ENCODE data around the gene ASPSCR1.

The ASPSCR1 gene

GRCh38 chr17:81983011-81983638 is 5.7 kb downstream of the ASPSCR1 start:
- DNase-seq (ENCODE audit: extremely low read depth, low read depth): no peak
- H3K4me3 ChIP-seq (replicated peaks; ENCODE audit: low read depth, low read length): no peak overlapping the region
- TF ChIP-seq, protein P1, sequence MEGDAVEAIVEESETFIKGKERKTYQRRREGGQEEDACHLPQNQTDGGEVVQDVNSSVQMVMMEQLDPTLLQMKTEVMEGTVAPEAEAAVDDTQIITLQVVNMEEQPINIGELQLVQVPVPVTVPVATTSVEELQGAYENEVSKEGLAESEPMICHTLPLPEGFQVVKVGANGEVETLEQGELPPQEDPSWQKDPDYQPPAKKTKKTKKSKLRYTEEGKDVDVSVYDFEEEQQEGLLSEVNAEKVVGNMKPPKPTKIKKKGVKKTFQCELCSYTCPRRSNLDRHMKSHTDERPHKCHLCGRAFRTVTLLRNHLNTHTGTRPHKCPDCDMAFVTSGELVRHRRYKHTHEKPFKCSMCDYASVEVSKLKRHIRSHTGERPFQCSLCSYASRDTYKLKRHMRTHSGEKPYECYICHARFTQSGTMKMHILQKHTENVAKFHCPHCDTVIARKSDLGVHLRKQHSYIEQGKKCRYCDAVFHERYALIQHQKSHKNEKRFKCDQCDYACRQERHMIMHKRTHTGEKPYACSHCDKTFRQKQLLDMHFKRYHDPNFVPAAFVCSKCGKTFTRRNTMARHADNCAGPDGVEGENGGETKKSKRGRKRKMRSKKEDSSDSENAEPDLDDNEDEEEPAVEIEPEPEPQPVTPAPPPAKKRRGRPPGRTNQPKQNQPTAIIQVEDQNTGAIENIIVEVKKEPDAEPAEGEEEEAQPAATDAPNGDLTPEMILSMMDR (IDR thresholded peaks at IDR 0.05; ENCODE audit: low read depth, low read length, missing control alignments): no peak

DNA sequence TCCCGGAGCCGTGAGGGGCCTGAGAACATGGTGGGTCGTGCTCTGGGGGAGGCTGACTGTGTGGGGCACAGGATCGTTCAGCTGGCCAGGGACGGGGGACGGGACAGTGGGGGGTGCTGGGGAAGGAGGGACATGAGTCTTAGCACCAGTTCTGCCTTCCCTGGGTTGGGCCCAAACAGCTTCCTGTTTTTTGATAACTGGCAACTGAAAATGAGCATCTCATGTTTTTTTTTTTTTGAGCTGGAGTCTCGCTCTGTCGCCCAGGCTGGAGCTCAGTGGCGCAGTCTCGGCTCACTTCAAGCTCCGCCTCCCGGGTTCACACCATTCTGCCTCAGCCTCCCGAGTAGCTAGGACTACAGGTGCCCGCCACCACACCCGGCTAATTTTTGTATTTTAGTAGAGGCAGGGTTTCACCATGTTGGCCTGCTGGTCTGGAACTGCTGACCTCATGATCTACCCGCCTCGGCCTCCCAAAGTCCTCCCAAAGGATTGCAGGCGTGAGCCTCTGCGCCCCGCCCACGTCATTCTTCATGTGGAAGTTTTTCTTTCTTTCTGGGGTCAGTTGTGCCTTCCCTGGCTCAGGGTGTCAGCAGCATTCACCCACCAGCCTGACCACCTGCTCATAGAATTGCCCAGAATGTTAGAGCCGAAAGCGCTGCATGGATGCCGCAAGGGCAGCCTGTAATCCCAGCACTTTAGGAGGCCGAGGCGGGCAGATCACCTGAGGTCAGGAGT is 6.4 kb downstream of the ASPSCR1 start:
- H3K4me3 ChIP-seq (replicated peaks; ENCODE audit: low read depth, low read length): no peak overlapping the region
- DNase-seq (ENCODE audit: extremely low read depth, low read depth): no peak
- TF ChIP-seq, protein P1 (IDR thresholded peaks at IDR 0.05; ENCODE audit: low read depth, low read length, missing control alignments): no peak

DNA sequence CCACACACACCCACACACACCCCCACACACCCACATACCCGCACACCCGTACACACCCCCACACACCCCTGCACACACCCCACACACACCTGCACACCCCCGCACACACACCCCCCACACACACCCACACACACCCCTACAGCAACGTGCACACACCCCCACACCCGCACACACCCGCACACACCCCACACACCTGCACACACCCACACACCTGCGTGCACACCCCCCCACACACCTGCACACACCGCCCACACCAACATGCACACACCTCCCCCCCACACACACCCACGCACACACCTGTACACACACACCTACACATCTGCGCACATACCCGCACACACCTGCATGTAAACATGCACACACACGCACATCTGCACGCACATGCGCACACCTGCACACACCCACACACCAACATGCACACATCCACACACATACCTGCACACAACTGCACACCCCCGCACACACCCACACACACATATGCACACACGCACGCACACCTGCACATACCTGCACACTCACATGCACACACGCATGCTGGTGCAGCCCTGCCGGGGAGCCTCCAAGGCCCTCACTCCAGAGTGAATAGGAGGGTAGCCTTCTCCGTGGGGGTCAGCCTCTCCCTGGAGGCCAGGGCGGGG is 7.5 kb downstream of the ASPSCR1 start:
- TF ChIP-seq, protein P1 (IDR thresholded peaks at IDR 0.05; ENCODE audit: low read depth, low read length, missing control alignments): no peak
- no peak overlapping the region for H3K4me3 ChIP-seq (replicated peaks; ENCODE audit: low read depth, low read length)

DNA sequence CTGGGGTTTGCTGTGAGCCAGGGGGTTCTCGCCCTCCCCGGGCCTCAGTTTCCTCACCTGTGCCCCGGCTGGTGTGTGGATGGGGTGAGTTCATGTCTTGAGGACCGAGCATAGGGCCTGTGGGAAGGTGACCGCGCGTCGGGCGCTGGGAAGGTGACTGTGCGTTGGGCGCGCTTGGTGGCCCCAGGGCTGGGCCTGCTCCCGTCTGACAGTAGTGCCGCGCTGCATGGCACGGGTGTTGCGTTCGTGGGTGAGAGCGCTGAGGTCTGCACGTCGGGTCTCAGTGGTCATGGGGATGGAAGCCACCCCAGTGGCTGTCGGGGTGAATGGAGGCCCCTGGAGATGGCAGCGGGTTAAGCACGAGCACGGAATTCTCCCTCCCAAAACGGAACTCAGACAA is 9.2 kb downstream of the ASPSCR1 start:
- TF ChIP-seq, protein P1 (IDR thresholded peaks at IDR 0.05; ENCODE audit: low read depth, low read length, missing control alignments): no peak

More for the DNA sequence above, 7.5 kb downstream of the ASPSCR1 start:
- DNase-seq (ENCODE audit: extremely low read depth, low read depth): no peak

DNA sequence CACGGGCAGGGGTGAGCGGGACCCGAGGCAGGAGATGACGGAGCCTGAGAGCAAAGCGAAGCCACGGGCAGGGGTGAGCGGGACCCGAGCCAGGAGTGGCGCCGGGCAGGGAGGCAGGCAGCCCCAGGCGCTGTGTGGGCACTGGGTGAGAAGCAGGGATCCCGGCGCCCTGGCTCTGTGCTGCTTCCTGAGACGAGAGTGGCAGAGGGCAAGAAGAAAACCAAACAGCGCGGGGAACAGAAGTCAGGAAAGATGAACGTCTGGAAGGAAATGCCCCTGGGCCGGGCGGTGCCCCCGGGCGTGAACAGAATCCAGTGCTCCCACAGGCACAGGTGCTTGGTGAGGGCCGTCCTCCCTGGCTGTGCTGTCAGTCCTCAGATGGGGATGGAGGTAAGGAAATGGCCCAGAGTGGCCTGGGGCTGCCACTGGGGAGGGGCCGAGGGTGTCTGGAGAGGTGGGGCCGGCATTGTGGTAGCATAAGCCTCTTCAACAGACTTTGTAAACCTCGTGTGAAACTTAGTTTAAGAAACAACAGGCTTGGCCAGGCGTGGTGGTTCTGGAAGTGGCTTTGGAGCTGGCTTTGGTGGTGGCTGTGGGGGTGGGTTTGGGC is 9.8 kb downstream of the ASPSCR1 start:
- no peak for DNase-seq (ENCODE audit: extremely low read depth, low read depth)
- TF ChIP-seq, protein P1 (IDR thresholded peaks at IDR 0.05; ENCODE audit: low read depth, low read length, missing control alignments): no peak
- no peak overlapping the region for H3K4me3 ChIP-seq (replicated peaks; ENCODE audit: low read depth, low read length)

More for the DNA sequence above, 9.2 kb downstream of the ASPSCR1 start:
- no peak overlapping the region for H3K4me3 ChIP-seq (replicated peaks; ENCODE audit: low read depth, low read length)
- DNase-seq (ENCODE audit: extremely low read depth, low read depth): no peak

DNA sequence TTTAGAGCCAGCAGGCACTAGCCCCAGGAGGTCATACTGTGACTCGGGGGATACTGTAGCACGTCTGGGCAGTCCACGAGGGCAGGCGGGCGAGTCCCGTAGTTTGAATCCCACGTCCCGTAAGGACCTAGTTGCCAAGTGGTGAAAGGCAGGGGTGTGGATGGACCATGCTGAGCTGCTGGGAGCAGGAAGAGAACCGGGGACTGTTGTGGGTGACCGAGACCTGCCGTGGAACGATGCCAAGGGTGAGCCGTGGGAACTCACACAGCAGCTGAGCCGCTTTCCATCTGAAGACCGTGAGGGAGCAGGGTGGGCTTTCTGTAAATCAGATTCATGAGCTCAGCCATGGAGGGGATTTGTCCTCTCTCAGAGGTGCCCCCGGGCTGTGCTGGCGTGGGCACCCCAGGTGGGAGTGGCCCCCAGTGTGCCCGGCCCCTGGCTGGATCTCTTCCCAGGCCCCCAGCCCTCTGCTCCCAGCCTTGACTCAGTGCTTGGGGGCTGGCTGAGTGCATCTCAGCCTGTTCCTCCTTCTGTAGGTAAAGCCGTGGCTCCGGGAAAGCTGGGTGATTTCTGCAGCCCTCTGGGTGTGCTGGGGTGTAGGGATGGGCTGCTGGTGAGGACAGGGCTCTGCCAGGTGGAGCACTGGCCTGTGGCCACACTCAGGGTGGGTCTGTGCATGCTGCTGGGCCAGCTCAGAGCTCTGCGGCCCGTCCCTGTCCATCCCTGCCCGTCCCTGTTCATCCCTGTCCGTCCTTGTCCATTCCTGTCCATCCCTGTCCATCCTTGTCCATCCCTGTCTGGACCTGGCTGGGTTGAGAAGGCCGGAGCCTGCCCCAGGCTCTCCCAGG is 13.6 kb downstream of the ASPSCR1 start:
- TF ChIP-seq, protein P1 (IDR thresholded peaks at IDR 0.05; ENCODE audit: low read depth, low read length, missing control alignments): no peak
- DNase-seq (ENCODE audit: extremely low read depth, low read depth): no peak
- no peak overlapping the region for H3K4me3 ChIP-seq (replicated peaks; ENCODE audit: low read depth, low read length)
